Osteoblast (primary cell): Measurements from ENCODE around the gene CHCT1. TPM values are rescaled to one million over a fixed set of nuclear protein-coding genes. Genes with fewer than 3 reads are reported as not detected.

Experiments
- DNase-seq: peaks from one replicate; pipeline ENCODE4 v3.0.0; 2011; ENCODE audit warnings: low spot score, mixed read lengths; ENCODE audit not compliant: insufficient read length; ENCODE audit errors: missing footprints
- H2AFZ ChIP-seq: 2 replicates; pipeline ENCODE4 v1.6.0; 2011; ENCODE audit warnings: mild to moderate bottlenecking, low read length
- H3K27ac ChIP-seq: 2 replicates; pipeline ENCODE4 v1.5.1; 2011; ENCODE audit warnings: mild to moderate bottlenecking, low read depth, low read length, moderate library complexity
- H3K27me3 ChIP-seq: 2 replicates; pipeline ENCODE4 v1.6.0; 2012; ENCODE audit warnings: mild to moderate bottlenecking, control low read depth, inconsistent platforms, low read length, moderate library complexity; ENCODE audit not compliant: insufficient read depth
- H3K36me3 ChIP-seq: 2 replicates; pipeline ENCODE4 v1.5.1; 2011; ENCODE audit warnings: mild to moderate bottlenecking, low read length, control low read depth, moderate library complexity; ENCODE audit not compliant: insufficient read depth
- H3K4me1 ChIP-seq: 2 replicates; pipeline ENCODE4 v1.5.1; 2011; ENCODE audit warnings: mild to moderate bottlenecking, low read length, control low read depth, moderate library complexity; ENCODE audit not compliant: insufficient read depth
- H3K4me2 ChIP-seq: 2 replicates; pipeline ENCODE4 v1.6.0; 2011; ENCODE audit warnings: mild to moderate bottlenecking, low read length; ENCODE audit not compliant: insufficient read depth
- H3K4me3 ChIP-seq: fragments of 200-600 bp; sonication (generic); 3 replicates; pipeline ENCODE4 v1.5.1; 2012; ENCODE audit warnings: mild to moderate bottlenecking, low read length, inconsistent platforms; ENCODE audit not compliant: insufficient read depth
- H3K79me2 ChIP-seq: 2 replicates; pipeline ENCODE4 v1.6.0; 2012; ENCODE audit warnings: mild to moderate bottlenecking, low read length, control low read depth, inconsistent platforms; ENCODE audit not compliant: insufficient read depth
- H3K9me3 ChIP-seq: 2 replicates; pipeline ENCODE4 v1.5.1; 2011; ENCODE audit warnings: low read depth, low read length, control low read depth
- H4K20me1 ChIP-seq: 2 replicates; pipeline ENCODE4 v1.6.0; 2012; ENCODE audit warnings: mild to moderate bottlenecking, low read length, control low read depth; ENCODE audit not compliant: insufficient read depth
- total RNA-seq: library from RNA; depleted of rRNA; stranded (reverse); fragments of >200 nt; gene quantifications from 2 replicates; pipeline ENCODE4 v1.2.3, GENCODE V29; 2012
- TF ChIP-seq, protein P1 (sequence below): IDR thresholded peaks from 2 replicates; pipeline ENCODE4 v1.5.1; 2011; ENCODE audit warnings: mild to moderate bottlenecking, low read depth, low read length, moderate library complexity; ENCODE audit errors: extremely low read depth

CHCT1 gene
- total RNA-seq, 1 donor = not detected

DNA sequence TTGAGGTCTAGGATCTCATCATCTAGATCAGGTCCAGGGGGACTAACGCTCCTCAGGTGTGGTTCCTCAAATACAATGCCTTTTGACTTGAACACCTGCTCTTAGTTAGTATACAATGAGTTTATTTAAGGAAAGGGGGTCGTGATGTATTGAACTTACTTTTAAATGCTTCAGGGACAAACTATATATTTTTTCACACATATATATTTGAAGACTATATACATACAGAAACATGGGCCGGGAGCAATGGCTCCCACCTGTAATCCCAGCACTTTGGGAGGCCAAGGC, 18.8 kb upstream of the CHCT1 start:
- H3K4me1 ChIP-seq = no peaks in the 10 kb centered on the region
- H2AFZ ChIP-seq = no peak overlapping the region
- H3K27ac ChIP-seq = no peak overlapping the region
- H4K20me1 ChIP-seq = no peaks in the 10 kb centered on the region
- H3K79me2 ChIP-seq = no peaks in the 10 kb centered on the region
- no peak for DNase-seq
- no peaks in the 10 kb centered on the region for H3K36me3 ChIP-seq
- H3K4me2 ChIP-seq = no peak overlapping the region
- no peaks in the 10 kb centered on the region for H3K27me3 ChIP-seq
- H3K9me3 ChIP-seq = no peaks in the 10 kb centered on the region
- TF ChIP-seq, protein P1, sequence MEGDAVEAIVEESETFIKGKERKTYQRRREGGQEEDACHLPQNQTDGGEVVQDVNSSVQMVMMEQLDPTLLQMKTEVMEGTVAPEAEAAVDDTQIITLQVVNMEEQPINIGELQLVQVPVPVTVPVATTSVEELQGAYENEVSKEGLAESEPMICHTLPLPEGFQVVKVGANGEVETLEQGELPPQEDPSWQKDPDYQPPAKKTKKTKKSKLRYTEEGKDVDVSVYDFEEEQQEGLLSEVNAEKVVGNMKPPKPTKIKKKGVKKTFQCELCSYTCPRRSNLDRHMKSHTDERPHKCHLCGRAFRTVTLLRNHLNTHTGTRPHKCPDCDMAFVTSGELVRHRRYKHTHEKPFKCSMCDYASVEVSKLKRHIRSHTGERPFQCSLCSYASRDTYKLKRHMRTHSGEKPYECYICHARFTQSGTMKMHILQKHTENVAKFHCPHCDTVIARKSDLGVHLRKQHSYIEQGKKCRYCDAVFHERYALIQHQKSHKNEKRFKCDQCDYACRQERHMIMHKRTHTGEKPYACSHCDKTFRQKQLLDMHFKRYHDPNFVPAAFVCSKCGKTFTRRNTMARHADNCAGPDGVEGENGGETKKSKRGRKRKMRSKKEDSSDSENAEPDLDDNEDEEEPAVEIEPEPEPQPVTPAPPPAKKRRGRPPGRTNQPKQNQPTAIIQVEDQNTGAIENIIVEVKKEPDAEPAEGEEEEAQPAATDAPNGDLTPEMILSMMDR = no peak
- no peak overlapping the region for H3K4me3 ChIP-seq

GRCh38 chr17:60403962-60404361, 18.3 kb upstream of the CHCT1 start:
- Histone ChIP-seq H3K27ac (no peak overlapping the region), H3K4me1 (no peaks in the 10 kb centered on the region), H4K20me1 (no peaks in the 10 kb centered on the region), H3K9me3 (no peaks in the 10 kb centered on the region), H3K36me3 (no peaks in the 10 kb centered on the region), H3K27me3 (no peaks in the 10 kb centered on the region), H3K4me3 (no peak overlapping the region), H3K4me2 (no peak overlapping the region), H2AFZ (no peak overlapping the region), H3K79me2 (no peaks in the 10 kb centered on the region)
- TF ChIP-seq, protein P1 = no peak
- DNase-seq = no peak

DNA sequence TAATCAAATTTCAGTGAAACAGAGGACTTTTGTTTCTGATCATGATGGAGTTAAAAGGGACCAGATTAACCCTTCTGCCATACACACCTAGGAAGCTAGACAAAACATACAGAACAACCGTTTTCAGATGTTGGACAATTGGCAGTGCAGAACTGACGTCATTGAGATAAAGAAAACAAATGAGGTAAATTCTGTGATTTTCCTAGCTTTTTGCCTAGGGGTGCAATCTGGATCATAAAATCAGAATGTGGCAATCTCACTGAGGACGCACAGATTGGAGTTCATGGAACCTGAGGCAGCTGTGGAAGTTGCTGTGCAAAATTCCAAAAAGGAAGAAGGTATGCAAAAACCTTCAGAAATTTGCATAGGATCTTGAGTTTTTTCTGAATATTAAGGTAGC, 15.4 kb upstream of the CHCT1 start:
- H4K20me1 ChIP-seq = no peaks in the 10 kb centered on the region
- TF ChIP-seq, protein P1 = no peak
- H2AFZ ChIP-seq = no peak overlapping the region
- H3K4me3 ChIP-seq = no peak overlapping the region
- no peaks in the 10 kb centered on the region for H3K27me3 ChIP-seq
- no peak for DNase-seq
- no peak overlapping the region for H3K27ac ChIP-seq
- no peaks in the 10 kb centered on the region for H3K9me3 ChIP-seq
- H3K36me3 ChIP-seq = no peaks in the 10 kb centered on the region
- H3K4me2 ChIP-seq = no peak overlapping the region
- H3K79me2 ChIP-seq = no peaks in the 10 kb centered on the region
- H3K4me1 ChIP-seq = no peaks in the 10 kb centered on the region

DNA sequence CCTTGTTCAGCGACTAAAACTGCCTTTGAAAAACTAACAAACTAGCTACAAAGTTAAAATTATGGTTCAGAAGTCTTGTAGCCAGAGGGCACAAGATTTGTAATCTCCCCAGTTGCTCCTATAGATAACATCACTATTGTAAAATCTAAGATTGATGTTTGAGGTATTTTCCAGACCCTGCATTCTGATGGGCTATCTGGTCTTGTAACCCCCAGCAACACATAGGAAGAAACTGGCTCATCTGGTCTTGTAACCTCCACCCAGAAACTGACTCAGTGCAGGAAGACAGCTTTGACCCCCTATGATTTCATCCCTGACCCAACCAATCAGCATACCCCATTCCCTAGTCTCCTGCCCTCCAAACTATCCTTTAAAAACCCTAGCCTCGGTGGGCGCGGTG, 12.3 kb upstream of the CHCT1 start:
- Histone ChIP-seq H3K36me3 (no peaks in the 10 kb centered on the region), H3K4me1 (no peaks in the 10 kb centered on the region), H4K20me1 (no peaks in the 10 kb centered on the region), H3K9me3 (no peaks in the 10 kb centered on the region), H3K4me3 (no peak overlapping the region), H3K27me3 (no peaks in the 10 kb centered on the region), H3K79me2 (no peaks in the 10 kb centered on the region), H3K27ac (no peak overlapping the region), H3K4me2 (no peak overlapping the region), H2AFZ (no peak overlapping the region)
- no peak for DNase-seq
- TF ChIP-seq, protein P1 = no peak
